Activated CD8-positive, alpha-beta memory T cell treated with anti-CD3 and anti-CD28 coated beads, Interleukin-2, amount 50 U/mL, for 24 hours (primary cell): ENCODE data around the gene SLC39A9.
"Not testable (repeated sequence)": the region's sequence is repeated elsewhere in the genome, so short reads cannot be mapped to it uniquely, and the experiment has no call there.

Experiments
- DNase-seq: peaks from one replicate; pipeline ENCODE4 v3.0.0-alpha.2; 2020; ENCODE audit errors: extremely low read depth

SLC39A9 gene

GRCh38 chr14:69368381-69368780 is 30.1 kb upstream of the SLC39A9 start:
- DNase-seq, result no peak

GRCh38 chr14:69370061-69370460 is 28.4 kb upstream of the SLC39A9 start:
- no peak for DNase-seq

- DNase-seq, result no peak
Measured at GRCh38 chr14:69372146-69372545, 26.3 kb upstream of the SLC39A9 start.

- DNase-seq, result no peak
Measured at GRCh38 chr14:69373104-69373503, 25.4 kb upstream of the SLC39A9 start.

- DNase-seq, result no peak
Measured at GRCh38 chr14:69374235-69374634, 24.3 kb upstream of the SLC39A9 start.

- no peak for DNase-seq
Measured at GRCh38 chr14:69375182-69375581, 23.3 kb upstream of the SLC39A9 start.

- no peak for DNase-seq
Measured at GRCh38 chr14:69375722-69376121, 22.8 kb upstream of the SLC39A9 start.

- DNase-seq, result no peak
Measured at GRCh38 chr14:69376439-69376838, 22.1 kb upstream of the SLC39A9 start.

GRCh38 chr14:69378274-69378673 is 20.2 kb upstream of the SLC39A9 start:
- no peak for DNase-seq

- no peak for DNase-seq
Measured at GRCh38 chr14:69387311-69387710, 11.2 kb upstream of the SLC39A9 start.

- not testable (repeated sequence) for DNase-seq
Measured at GRCh38 chr14:69391400-69391799, 7.1 kb upstream of the SLC39A9 start.

GRCh38 chr14:69392481-69392880 is 6.0 kb upstream of the SLC39A9 start:
- no peak for DNase-seq

GRCh38 chr14:69395929-69396328 is 2.6 kb upstream of the SLC39A9 start:
- no peak for DNase-seq

GRCh38 chr14:69398818-69399210 is 322 bp downstream of the SLC39A9 start:
- no peak for DNase-seq

- no peak for DNase-seq
Measured at GRCh38 chr14:69399750-69400149, 1.3 kb downstream of the SLC39A9 start.

GRCh38 chr14:69400154-69400553 is 1.7 kb downstream of the SLC39A9 start:
- DNase-seq, result no peak

GRCh38 chr14:69401841-69402240 is 3.3 kb downstream of the SLC39A9 start:
- DNase-seq, result no peak

- DNase-seq, result no peak
Measured at GRCh38 chr14:69404478-69404877, 6.0 kb downstream of the SLC39A9 start.

- no peak for DNase-seq
Measured at GRCh38 chr14:69404883-69405282, 6.4 kb downstream of the SLC39A9 start.

- DNase-seq, result no peak
Measured at GRCh38 chr14:69405762-69406161, 7.3 kb downstream of the SLC39A9 start.

- DNase-seq, result no peak
Measured at GRCh38 chr14:69408331-69408960, 10.0 kb downstream of the SLC39A9 start.

- DNase-seq, result no peak
Measured at GRCh38 chr14:69413483-69413882, 15.0 kb downstream of the SLC39A9 start.

GRCh38 chr14:69416087-69416486 is 17.6 kb downstream of the SLC39A9 start:
- DNase-seq, result not testable (repeated sequence)

GRCh38 chr14:69423279-69423678 is 24.8 kb downstream of the SLC39A9 start:
- DNase-seq, result no peak
